HG02938 (cell line): Measurements from ENCODE around the gene DDRGK1.
"Not testable (repeated sequence)": the region's sequence is repeated elsewhere in the genome, so short reads cannot be mapped to it uniquely, and the experiment has no call there.

Experiments used
- ATAC-seq: cut with Tn5 transposase; IDR thresholded peaks from one replicate; pipeline ENCODE4 v1.9.1; 2021; ENCODE audit warnings: mild to moderate bottlenecking, moderate library complexity; ENCODE audit not compliant: unreplicated experiment

Gene DDRGK1

GRCh38 chr20:3221398-3222226 lies 17.1 kb upstream of the DDRGK1 start:
- no peak for ATAC-seq

GRCh38 chr20:3218307-3218988 lies 14.0 kb upstream of the DDRGK1 start:
- no peak for ATAC-seq

- not testable (repeated sequence) for ATAC-seq
Observed at GRCh38 chr20:3215359-3215917, 11.0 kb upstream of the DDRGK1 start.

GRCh38 chr20:3213226-3213625 lies 8.7 kb upstream of the DDRGK1 start:
- no peak for ATAC-seq

GRCh38 chr20:3210346-3210745 lies 5.9 kb upstream of the DDRGK1 start:
- ATAC-seq, result no peak

GRCh38 chr20:3209946-3210317 lies 5.5 kb upstream of the DDRGK1 start:
- ATAC-seq, result no peak

- no peak for ATAC-seq
Observed at GRCh38 chr20:3209257-3209945, 4.9 kb upstream of the DDRGK1 start, which contains the start of gene ITPA. Gene ITPA (plus strand): TSS chr20:3209498. CDS start chr20:3209552, 54 bp downstream.

GRCh38 chr20:3208786-3209256 lies 4.3 kb upstream of the DDRGK1 start:
- ATAC-seq, result no peak

GRCh38 chr20:3203315-3204123 lies 963 bp downstream of the DDRGK1 start:
- peak; percentile 27 for ATAC-seq

- ATAC-seq, result no peak
Observed at GRCh38 chr20:3202965-3203314, 1.5 kb downstream of the DDRGK1 start.

GRCh38 chr20:3199976-3200755 lies 4.3 kb downstream of the DDRGK1 start:
- no peak for ATAC-seq

GRCh38 chr20:3199206-3199605 lies 5.3 kb downstream of the DDRGK1 start:
- no peak for ATAC-seq

GRCh38 chr20:3195590-3196237 lies 8.8 kb downstream of the DDRGK1 start:
- ATAC-seq, result no peak

GRCh38 chr20:3194617-3195280 lies 9.7 kb downstream of the DDRGK1 start:
- no peak for ATAC-seq

GRCh38 chr20:3193806-3194616 lies 10.5 kb downstream of the DDRGK1 start:
- no peak for ATAC-seq

- ATAC-seq, result no peak
Observed at GRCh38 chr20:3192226-3193015, 12.1 kb downstream of the DDRGK1 start.

- no peak for ATAC-seq
Observed at GRCh38 chr20:3190681-3191111, 13.8 kb downstream of the DDRGK1 start.
